ENCODE data around the gene FXYD3. TPM values are rescaled to one million over a fixed set of nuclear protein-coding genes. Genes with fewer than 3 reads are reported as not detected.

Gene FXYD3
- total and polyA plus RNA-seq, 9 donors: 0.23 to 33.2 (median 3.8) TPM; not detected in 2

GRCh38 chr19:35168196-35168595 lies 52.6 kb downstream of the FXYD3 start:
- Histone ChIP-seq H3K27me3 (no peaks in the 10 kb centered on the region), H3K4me3 (no peak overlapping the region), H3K36me3 (no peaks in the 10 kb centered on the region), H3K4me1 (ENCODE audit: insufficient read depth) (no peaks in the 10 kb centered on the region), H3K27ac (no peak overlapping the region), H3K9me3 (peaks cover 0 to 14% of the 10 kb centered on the region in 2 donors)
- DNase-seq: no peak
- WGBS, 3 donors: 63 to 82% (median 78%) methylated on average over 3 of the region's 3 CpGs
- intact Hi-C loops (cut with DNase I): no loop called here
- TF ChIP-seq POLR2A (IDR thresholded peaks at IDR 0.05) (no peak), EP300 (IDR thresholded peaks at IDR 0.05) (no peak), CTCF (IDR thresholded peaks at IDR 0.05) (no peak)

- intact Hi-C loops (cut with DNase I): no loop called here
- Histone ChIP-seq H3K9me3 (peaks cover 0 to 11% of the 10 kb centered on the region in 2 donors), H3K4me1 (ENCODE audit: insufficient read depth) (no peaks in the 10 kb centered on the region), H3K4me3 (no peak overlapping the region), H3K27ac (no peak overlapping the region), H3K36me3 (no peaks in the 10 kb centered on the region), H3K27me3 (no peaks in the 10 kb centered on the region)
- DNase-seq: no peak
- TF ChIP-seq POLR2A (IDR thresholded peaks at IDR 0.05): no peak
- no peak for TF ChIP-seq EP300 (IDR thresholded peaks at IDR 0.05)
- no peak for TF ChIP-seq CTCF (IDR thresholded peaks at IDR 0.05)
- WGBS, 3 donors: 68 to 81% (median 71%) methylated on average over 18 of the region's 18 CpGs
These were observed 53.8 kb downstream of the FXYD3 start for GRCh38 chr19:35169221-35169995.

- Histone ChIP-seq H3K27me3 (no peaks in the 10 kb centered on the region), H3K4me1 (ENCODE audit: insufficient read depth) (no peaks in the 10 kb centered on the region), H3K27ac (no peak overlapping the region), H3K36me3 (no peaks in the 10 kb centered on the region), H3K9me3 (peaks cover 0 to 9% of the 10 kb centered on the region in 2 donors), H3K4me3 (no peak overlapping the region)
- intact Hi-C loops (cut with DNase I): no loop called here
- TF ChIP-seq EP300 (IDR thresholded peaks at IDR 0.05) (no peak), POLR2A (IDR thresholded peaks at IDR 0.05) (no peak), CTCF (IDR thresholded peaks at IDR 0.05) (no peak)
- WGBS, 3 donors: 75 to 81% (median 77%) methylated on average over 7 of the region's 7 CpGs
- no peak for DNase-seq
These were observed 54.9 kb downstream of the FXYD3 start for GRCh38 chr19:35170359-35171061.

GRCh38 chr19:35171730-35172129 lies 56.1 kb downstream of the FXYD3 start:
- Histone ChIP-seq H3K36me3 (no peaks in the 10 kb centered on the region), H3K4me3 (no peak overlapping the region), H3K4me1 (ENCODE audit: insufficient read depth) (no peaks in the 10 kb centered on the region), H3K9me3 (no peaks in the 10 kb centered on the region), H3K27ac (no peak overlapping the region), H3K27me3 (no peaks in the 10 kb centered on the region)
- no peak for DNase-seq
- intact Hi-C loops (cut with DNase I): no loop called here
- TF ChIP-seq CTCF (IDR thresholded peaks at IDR 0.05) (no peak), EP300 (IDR thresholded peaks at IDR 0.05) (no peak), POLR2A (IDR thresholded peaks at IDR 0.05) (no peak)
- WGBS, 3 donors: 49 to 75% (median 50%) methylated on average over 3 of the region's 3 CpGs

Small RNA genes within 50 kb of the gene (small RNA-seq; reads per million reads assigned to genes)
- gene AC020907.2: not detected

Other genes with a start within 250 kb of the FXYD3 start
- 1 to 10 TPM; 1.9 to 5.5 (median 2.9) TPM for gene ZNF30, start 188.9 kb upstream of the FXYD3 start, total RNA-seq
- 1 to 10 TPM; 1.5 to 3.7 TPM for gene ZNF30, start 188.9 kb upstream of the FXYD3 start, polyA plus RNA-seq
- 1 to 10 TPM; 2.6 to 5.4 (median 4.5) TPM for gene ZNF792, start 151.6 kb upstream of the FXYD3 start, total RNA-seq
- 1 to 10 TPM; 2.9 to 5.1 TPM for gene ZNF792, start 151.6 kb upstream of the FXYD3 start, polyA plus RNA-seq
- gene GRAMD1A, start 115.5 kb upstream of the FXYD3 start, total RNA-seq: 10 to 100 TPM; 58.3 to 93.7 (median 72.7) TPM
- gene GRAMD1A, start 115.5 kb upstream of the FXYD3 start, polyA plus RNA-seq: 10 to 100 TPM; 44.5 to 71.6 TPM
- gene SCN1B, start 85.4 kb upstream of the FXYD3 start, total RNA-seq: 10 to 100 TPM in 3 of 7 donors, 1 to 10 TPM in 3, under 1 TPM in 1; 0.83 to 13.9 (median 5.7) TPM
- gene SCN1B, start 85.4 kb upstream of the FXYD3 start, polyA plus RNA-seq: 10 to 100 TPM in 1 of 2 donors, 1 to 10 TPM in 1; 3.6 to 10.6 TPM
- gene HPN, start 74.1 kb upstream of the FXYD3 start, total RNA-seq: 10 to 100 TPM in 1 of 7 donors, 1 to 10 TPM in 5, under 1 TPM in 1; 0.45 to 21.1 (median 3.8) TPM
- gene HPN, start 74.1 kb upstream of the FXYD3 start, polyA plus RNA-seq: under 1 TPM in 1 of 2 donors, not detected in 1; 0.42 TPM
- gene LGI4, start 19.2 kb downstream of the FXYD3 start, total RNA-seq: 1 to 10 TPM; 1.9 to 7.5 (median 3.8) TPM
- 10 to 100 TPM; 11.9 to 13.3 TPM for gene LGI4, start 19.2 kb downstream of the FXYD3 start, polyA plus RNA-seq
- gene FXYD1, start 23.0 kb downstream of the FXYD3 start, total RNA-seq: 100 to 1,000 TPM in 3 of 7 donors, 10 to 100 TPM in 4; 26.7 to 204 (median 95.8) TPM
- 100 to 1,000 TPM in 1 of 2 donors, 10 to 100 TPM in 1; 88.5 to 134 TPM for gene FXYD1, start 23.0 kb downstream of the FXYD3 start, polyA plus RNA-seq
- gene FXYD7, start 27.4 kb downstream of the FXYD3 start, total RNA-seq: 1 to 10 TPM in 3 of 7 donors, under 1 TPM in 3, not detected in 1; 0.30 to 2.8 (median 1.0) TPM
- under 1 TPM in 1 of 2 donors, not detected in 1; 0.38 TPM for gene FXYD7, start 27.4 kb downstream of the FXYD3 start, polyA plus RNA-seq
- 10 to 100 TPM in 6 of 7 donors, 1 to 10 TPM in 1; 8.2 to 37.1 (median 17.9) TPM for gene FXYD5, start 38.9 kb downstream of the FXYD3 start, total RNA-seq
- gene FXYD5, start 38.9 kb downstream of the FXYD3 start, polyA plus RNA-seq: 10 to 100 TPM; 31.2 to 79.3 TPM
- gene FAM187B, start 112.9 kb downstream of the FXYD3 start, total RNA-seq: not detected
- under 1 TPM in 1 of 2 donors, not detected in 1; 0.06 TPM for gene FAM187B, start 112.9 kb downstream of the FXYD3 start, polyA plus RNA-seq
- 10 to 100 TPM in 4 of 7 donors, 1 to 10 TPM in 3; 7.2 to 69.8 (median 12.9) TPM for gene LSR, start 133.2 kb downstream of the FXYD3 start, total RNA-seq
- 10 to 100 TPM in 1 of 2 donors, 1 to 10 TPM in 1; 3.3 to 13.4 TPM for gene LSR, start 133.2 kb downstream of the FXYD3 start, polyA plus RNA-seq
- gene USF2, start 153.1 kb downstream of the FXYD3 start, total RNA-seq: 100 to 1,000 TPM; 105 to 218 (median 159) TPM
- gene USF2, start 153.1 kb downstream of the FXYD3 start, polyA plus RNA-seq: 100 to 1,000 TPM; 130 to 169 TPM
- gene HAMP, start 166.7 kb downstream of the FXYD3 start, total RNA-seq: 1 to 10 TPM in 3 of 7 donors, under 1 TPM in 2, not detected in 2; 0.43 to 4.0 (median 1.3) TPM
- 1 to 10 TPM in 1 of 2 donors, not detected in 1; 1.1 TPM for gene HAMP, start 166.7 kb downstream of the FXYD3 start, polyA plus RNA-seq
- gene MAG, start 176.3 kb downstream of the FXYD3 start, total RNA-seq: 100 to 1,000 TPM in 3 of 7 donors, 10 to 100 TPM in 4; 58.0 to 146 (median 94.2) TPM
- gene MAG, start 176.3 kb downstream of the FXYD3 start, polyA plus RNA-seq: 100 to 1,000 TPM in 1 of 2 donors, 1 to 10 TPM in 1; 1.1 to 106 TPM
- 100 to 1,000 TPM in 5 of 7 donors, 10 to 100 TPM in 2; 54.2 to 264 (median 137) TPM for gene CD22, start 213.4 kb downstream of the FXYD3 start, total RNA-seq
- 10 to 100 TPM; 79.4 to 94.2 TPM for gene CD22, start 213.4 kb downstream of the FXYD3 start, polyA plus RNA-seq
- 1 to 10 TPM in 5 of 7 donors, under 1 TPM in 2; 0.11 to 5.0 (median 1.8) TPM for gene FFAR1, start 232.1 kb downstream of the FXYD3 start, total RNA-seq
- gene FFAR1, start 232.1 kb downstream of the FXYD3 start, polyA plus RNA-seq: under 1 TPM; 0.32 to 0.67 TPM
- gene FFAR3, start 242.6 kb downstream of the FXYD3 start, total RNA-seq: under 1 TPM in 4 of 7 donors, not detected in 3; 0.15 to 0.43 (median 0.21) TPM
- gene FFAR3, start 242.6 kb downstream of the FXYD3 start, polyA plus RNA-seq: under 1 TPM in 1 of 2 donors, not detected in 1; 0.12 TPM